ENCODE measurements around the gene LMBR1.

Gene LMBR1

DNA sequence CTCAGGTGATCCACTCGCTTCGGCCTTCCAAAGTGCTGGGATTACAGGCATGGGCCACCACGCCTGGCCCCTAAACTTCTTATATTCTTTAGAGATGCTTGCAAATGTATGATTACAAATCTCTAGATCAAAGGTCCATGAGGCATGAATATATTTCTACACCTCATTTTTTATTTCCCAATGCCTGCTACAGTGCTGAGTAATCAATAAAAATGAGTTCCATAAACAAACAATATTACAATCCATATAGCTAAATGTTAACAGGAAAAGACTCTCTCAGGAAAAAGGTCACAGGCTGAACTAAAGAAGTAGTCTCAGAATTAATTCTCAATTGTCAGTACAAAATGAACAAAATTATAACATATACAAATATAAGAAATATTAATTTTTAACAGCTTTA, 90.8 kb downstream of the LMBR1 start:
- no peak for DNase-seq (ENCODE audit: low read depth in 2 of 2)

DNA sequence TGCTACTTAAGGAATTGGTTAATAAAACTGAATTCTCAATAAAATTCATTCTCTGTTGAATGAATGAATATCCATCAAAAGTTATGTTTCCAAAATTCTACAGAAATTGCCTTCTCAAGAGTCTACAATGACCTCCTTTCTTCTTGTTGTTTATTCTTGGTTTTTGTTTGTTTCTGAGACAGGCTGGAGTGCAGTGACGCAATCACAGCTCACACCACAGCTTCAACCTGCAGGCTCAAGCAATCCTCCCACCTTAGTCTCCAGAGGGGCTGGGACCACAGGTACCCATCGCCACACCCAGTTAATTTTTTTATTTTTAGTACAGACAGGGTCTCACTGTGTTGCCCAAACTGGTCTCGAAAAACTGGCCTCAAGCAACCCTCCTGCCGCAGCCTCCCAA, 97.6 kb downstream of the LMBR1 start:
- no peak for DNase-seq (ENCODE audit: low read depth in 2 of 2)

DNA sequence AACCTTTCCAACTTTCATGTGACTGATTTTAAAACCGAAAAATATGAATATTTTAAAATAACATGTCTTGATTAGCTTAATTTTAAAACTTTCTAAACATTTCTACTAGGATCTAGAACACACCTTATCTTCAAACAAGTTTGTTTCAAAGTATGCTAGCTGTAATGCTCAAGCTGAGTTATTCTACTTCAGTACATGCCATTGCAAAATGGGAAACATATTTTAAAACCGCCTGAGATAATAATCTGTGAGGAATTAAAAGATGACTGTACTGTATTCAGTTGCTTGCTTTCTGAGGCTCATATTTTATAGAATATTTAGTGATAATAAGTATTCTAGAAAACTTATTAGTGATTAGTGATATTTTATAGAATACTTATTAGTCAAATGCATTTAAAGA, 99.6 kb downstream of the LMBR1 start:
- no peak for DNase-seq (ENCODE audit: low read depth in 2 of 2)

DNA sequence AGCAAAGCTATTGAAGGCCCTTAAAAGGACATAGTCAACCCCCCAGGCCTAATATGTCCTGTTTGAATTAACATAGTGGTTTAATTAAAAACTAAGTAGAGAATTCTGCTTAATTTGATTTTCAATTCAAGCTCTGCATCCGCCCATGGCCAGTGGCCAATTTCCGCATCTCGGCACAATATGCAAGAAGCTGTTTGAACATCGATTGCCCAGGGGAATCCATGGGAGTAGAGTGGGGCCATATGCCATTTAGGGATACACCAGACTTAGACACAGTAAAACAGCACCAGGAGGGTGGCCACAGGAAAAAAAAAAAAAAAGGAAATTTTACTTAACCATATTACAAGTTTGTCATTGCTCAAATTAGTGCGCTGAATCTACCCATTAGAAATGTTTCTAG, 100.4 kb downstream of the LMBR1 start:
- DNase-seq (ENCODE audit: low read depth in 2 of 2) = no peak

DNA sequence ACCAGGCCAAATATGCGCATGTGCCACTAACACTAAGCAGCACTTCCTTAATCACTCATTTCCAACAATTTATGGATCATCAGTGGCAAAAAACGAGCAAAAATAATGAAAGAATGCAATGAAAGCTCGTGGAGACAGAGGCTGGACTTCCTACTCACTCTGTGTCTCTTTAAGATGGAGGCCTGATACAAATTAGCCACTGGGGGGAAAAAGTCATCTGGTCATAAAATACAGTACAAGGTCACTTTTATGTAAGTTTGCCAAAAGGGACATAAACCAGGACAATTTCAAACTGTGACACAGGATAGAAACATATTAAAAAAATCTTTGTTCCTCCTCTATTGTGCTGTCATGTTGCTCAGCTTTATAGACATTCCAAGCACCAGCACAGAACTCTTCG, 101.7 kb downstream of the LMBR1 start:
- no peak for DNase-seq (ENCODE audit: low read depth in 2 of 2)

DNA sequence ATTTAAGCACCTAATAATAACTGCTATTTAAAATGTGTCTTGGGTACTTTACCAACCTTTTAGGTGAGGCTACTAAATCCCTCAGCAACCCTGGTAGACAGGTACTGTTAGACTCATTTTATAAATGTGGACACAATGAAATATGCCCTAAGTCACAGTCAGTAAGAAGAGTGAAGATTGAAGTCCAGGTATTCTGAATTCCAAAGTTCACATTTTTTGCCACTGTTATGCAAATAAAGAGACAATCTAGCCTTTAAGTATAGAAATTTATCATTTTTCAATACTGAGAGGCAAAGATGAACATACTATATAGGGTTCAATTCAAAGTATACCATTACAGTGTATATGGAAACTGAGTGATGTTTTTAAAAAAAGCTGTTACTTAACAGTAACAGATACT, 102.7 kb downstream of the LMBR1 start:
- no peak for DNase-seq (ENCODE audit: low read depth in 2 of 2)

DNA sequence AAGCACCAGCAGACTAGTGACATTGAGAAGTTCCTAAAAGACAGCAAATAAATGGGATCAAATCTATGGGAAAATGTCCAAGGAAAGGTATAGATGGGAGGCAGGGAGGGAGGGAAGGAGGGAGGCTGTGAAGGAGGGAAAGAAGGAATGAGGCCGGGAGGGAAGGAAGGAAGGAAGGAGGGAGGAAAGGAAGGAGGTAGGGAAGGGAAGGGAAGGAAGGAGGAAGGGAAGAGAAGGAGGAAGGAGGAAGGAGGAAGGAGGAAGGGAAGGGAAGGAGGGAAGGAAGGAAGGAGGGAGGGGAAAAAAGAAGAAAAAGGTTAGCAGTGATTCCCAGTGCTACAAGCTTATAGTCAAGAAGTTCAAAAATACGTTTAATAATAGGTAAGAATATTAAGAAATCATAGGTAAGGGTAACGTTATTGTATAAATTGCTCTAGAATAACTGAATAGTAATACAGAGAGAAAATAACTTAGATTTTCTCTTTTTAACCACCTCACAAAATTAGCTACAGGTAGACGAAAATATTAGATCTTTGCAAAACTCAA, 106.9 kb downstream of the LMBR1 start:
- DNase-seq (ENCODE audit: low read depth in 2 of 2) = no peak

DNA sequence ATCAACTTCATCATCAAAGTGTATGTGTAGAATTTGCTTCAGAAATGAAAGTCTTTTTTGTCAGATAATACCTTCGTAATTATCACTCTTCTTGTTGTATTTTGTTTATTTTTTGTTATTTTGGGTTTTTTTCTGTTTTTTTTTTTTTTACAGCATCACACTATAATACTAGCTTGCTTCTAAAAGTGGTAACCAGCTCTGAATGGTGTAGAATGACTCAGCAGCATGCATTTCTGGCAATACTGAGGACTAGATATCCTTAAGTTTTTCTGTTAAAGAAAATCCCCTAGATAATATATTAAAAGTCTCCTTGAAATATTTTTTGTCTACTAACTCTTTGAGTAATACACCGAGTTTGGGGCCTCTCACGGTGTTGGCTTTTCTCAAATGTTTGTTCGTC, 109.1 kb downstream of the LMBR1 start:
- no peak for DNase-seq (ENCODE audit: low read depth in 2 of 2)

DNA sequence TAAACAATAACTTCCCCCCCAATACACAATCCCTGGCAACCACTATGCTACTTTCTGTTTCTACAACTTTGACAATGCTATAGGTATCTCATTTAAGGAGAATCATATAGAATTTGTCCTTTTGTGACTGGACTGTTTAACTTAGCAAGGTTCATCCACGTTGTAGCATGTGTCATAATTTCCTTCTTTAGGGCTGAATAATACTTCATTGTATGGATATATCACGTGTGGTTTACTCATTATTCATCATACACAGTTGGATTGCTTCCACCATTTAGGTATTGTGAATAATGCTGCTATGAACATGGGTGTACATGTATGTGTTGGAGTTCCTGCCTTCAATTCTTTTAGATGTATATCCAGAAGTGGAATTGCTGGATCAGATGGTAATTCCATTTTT, 111.0 kb downstream of the LMBR1 start:
- no peak for DNase-seq (ENCODE audit: low read depth in 2 of 2)

DNA sequence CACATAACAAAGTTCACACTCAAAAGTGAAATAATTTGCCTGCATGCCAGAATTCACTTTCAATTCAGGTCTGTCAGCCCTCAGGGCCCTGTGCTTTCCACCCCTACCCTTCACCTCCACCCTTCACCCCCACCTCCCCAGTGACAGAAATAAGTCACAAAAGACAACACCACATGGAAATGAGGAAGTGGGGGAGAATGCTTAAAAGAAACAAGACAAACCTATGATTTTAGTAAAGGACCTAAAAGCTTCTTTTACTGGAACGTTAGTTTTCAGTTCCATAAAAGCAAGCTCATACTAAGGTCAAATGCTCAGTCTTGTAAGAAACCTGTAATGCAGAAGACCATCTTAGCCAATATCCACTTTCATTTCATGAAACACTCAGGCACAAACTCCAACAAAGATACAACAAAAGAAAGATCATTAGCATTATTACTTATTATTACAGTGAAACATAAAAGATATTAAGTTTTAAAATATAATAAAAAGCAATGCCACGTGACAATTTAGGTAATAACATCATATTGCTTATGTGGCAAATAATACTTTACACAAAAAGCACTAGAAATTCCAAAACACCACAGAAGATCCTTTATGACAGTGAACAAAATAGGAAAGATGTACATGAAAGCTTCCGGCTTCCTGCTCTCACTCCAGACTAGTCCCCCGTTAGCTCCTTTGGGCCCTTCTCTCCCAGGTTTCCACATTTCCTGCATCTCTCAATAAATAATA, 112.1 kb downstream of the LMBR1 start:
- DNase-seq (ENCODE audit: low read depth in 2 of 2) = no peak

DNA sequence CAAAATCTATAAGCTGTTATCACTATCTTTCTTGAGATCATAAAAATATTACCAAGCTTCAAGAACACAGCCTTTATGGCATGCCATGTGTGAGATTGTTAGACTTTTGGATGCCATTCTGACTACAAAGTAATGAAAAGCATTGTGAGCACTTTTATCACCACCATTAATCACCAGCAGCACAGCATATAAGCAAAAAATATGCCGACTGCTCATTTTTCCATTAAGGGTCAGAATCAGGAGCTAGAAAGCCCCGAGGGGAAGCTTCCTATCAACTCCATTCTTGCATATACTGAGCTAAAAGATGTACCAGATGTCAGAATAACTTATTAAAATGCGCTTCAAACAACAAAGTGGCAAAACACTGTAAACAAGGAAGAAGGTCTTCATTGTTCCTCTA, 114.3 kb downstream of the LMBR1 start:
- DNase-seq (ENCODE audit: low read depth in 2 of 2) = no peak

DNA sequence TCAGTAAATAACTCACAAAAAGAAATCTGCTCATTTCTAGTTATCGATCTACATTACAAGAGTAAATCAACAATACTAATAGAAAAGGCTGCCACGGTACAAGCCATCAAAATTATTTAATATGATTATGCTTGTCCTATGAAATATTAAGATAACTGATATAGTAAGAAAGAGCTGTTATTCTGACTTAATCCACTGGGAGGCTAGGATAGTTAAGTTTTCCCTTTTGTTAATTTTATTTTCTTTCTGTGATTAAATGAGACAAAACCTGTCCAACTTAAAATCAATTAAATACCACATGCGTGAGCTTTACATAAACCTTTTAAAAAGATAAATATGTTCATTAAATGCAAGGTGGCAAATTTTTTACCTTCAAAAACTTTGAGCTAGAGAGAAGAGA, 114.8 kb downstream of the LMBR1 start:
- DNase-seq (ENCODE audit: low read depth in 2 of 2) = no peak

DNA sequence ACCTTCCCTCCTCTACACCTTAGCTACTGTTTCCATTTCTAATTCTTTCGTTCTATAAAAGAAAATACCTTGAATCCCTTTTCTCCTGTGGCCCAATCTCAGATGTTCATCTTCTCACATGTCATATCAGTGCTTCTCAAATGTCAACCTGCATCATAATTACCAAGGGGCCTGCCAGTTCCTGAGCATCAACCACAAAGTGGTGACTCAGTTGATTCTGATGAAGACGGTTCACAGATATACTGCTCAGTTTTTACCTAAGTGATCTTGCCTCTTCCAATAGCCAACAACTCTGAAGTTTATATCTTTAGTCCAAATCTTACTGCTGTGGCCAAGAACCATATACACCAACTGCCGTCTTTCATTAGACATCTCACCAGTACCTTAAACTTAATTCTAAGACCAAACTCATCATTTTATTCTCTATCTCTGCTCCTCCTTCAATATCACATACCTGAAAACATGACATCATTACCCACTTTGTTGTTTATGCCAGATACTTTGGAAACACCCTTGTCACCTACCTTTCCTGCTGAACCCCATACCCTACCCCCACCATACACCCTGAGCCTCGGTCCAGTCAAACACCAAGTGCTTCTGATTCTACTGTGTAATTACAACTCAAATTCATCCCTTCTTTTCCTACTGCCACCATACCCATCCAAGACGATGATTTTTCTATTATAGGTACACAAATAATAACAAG, 115.5 kb downstream of the LMBR1 start:
- peak; percentile 28 to 32 for DNase-seq (ENCODE audit: low read depth in 2 of 2)

DNA sequence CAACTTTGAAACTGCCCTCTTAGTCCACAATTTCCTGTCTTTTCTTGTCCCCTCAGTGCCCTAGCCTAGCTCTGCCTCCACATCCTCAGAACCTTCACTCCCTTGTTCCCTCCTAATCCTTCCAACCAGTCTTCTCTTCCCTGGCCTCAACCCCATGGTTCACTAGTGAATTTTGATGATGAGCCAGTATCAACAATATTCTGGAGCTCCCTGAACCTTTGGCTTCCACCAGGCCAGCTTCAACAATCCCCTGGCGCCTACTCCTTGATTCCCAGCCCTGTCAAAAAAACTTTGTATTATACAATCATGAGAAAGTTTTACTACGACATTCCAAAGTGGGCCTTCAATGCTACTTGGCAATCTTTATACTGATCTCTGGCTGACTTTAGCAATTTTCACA, 116.5 kb downstream of the LMBR1 start:
- no peak for DNase-seq (ENCODE audit: low read depth in 2 of 2)

DNA sequence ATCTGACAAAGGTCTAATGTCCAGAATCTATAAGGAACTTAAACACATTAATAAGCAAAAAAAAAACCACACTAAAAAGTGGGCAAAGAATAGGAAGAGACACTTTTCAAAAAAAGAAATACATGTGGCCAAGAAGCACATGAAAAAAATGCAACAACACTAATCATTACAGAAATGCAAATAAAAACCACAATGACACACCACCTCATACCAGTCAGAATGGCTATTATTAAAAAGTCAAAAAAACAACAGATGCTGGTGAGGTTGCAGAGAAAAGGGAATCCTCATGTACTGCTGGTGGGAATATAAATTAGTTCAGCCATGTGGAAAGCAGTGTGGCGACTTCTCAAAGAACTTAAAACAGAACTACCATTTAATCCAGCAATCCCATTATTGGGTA, 119.0 kb downstream of the LMBR1 start:
- DNase-seq (ENCODE audit: low read depth in 2 of 2) = no peak

DNA sequence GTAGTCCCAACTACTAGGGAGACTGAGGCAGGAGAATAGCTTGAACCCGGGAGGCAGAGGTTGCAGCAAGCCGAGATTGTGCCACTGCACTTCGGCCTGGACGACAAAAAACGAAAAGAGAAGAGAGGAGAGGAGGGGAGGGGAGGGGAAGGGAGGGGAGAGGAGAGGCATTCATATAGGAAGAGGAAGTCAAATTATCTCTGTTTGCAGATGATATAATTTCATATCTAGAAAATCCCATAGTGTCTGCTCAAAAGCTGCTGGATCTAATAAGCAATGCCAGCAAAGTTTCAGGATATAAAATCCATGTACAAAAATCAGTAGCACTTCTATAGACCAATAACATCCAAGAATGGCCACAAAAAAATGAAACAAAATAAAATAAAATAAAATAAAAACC, 120.3 kb downstream of the LMBR1 start:
- DNase-seq (ENCODE audit: low read depth in 2 of 2) = no peak

DNA sequence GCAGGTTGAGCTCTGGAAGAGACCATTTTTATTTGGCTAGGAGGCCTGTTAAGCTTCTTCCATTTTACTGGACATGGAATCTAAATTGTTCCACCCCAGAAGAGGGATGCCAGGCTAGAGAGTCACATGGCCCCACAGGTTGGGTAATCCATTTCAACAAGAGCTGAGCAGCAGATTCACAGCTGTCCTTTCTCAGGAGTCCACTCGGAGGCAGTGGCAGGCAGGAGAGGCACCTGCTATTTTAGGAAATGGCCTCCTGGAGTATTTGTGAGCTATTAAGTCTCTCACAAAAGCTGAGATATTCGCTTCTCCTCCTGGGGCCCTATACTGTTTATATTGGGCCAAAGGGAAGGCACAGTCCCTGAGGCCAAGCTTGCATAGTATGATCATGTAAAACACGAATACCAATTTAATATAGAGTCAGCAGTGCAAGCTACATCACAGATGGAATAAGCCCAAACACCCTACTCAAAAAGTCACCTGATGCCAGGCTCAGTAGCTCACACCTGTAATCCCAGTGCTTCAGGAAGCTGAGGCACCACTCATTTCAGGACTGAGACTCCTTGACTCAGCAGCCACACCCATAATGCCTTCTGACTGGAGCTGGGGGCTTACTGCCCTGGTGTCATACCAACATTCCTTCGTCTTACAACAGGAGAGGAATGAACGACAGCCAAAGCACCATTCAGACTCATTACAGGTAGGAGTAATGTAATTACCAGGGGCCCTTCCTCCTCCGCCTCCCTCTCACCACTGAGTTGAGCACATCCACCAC, 124.1 kb downstream of the LMBR1 start:
- DNase-seq (ENCODE audit: low read depth in 2 of 2) = peak in 1 of 2 donors; percentile 26

DNA sequence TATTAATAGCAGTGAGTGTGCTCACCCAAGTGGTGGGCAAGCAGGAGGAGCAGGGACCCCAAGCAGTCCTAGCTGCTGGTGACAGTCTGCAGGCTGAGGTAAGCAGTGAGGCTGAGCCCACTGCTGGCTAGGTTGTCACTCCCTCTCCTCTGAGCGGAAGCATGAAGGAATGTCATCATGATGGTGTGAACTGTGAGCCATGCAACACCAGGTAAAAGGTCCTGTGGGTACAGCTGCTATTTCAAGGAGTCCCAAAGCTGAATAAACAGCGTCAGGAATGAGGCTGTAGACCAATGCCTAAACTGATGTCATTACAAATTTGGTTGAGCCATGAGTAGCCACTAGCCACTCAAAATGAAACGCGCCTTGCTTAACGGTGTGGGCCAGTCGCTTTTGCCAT, 126.3 kb downstream of the LMBR1 start:
- no peak for DNase-seq (ENCODE audit: low read depth in 2 of 2)

DNA sequence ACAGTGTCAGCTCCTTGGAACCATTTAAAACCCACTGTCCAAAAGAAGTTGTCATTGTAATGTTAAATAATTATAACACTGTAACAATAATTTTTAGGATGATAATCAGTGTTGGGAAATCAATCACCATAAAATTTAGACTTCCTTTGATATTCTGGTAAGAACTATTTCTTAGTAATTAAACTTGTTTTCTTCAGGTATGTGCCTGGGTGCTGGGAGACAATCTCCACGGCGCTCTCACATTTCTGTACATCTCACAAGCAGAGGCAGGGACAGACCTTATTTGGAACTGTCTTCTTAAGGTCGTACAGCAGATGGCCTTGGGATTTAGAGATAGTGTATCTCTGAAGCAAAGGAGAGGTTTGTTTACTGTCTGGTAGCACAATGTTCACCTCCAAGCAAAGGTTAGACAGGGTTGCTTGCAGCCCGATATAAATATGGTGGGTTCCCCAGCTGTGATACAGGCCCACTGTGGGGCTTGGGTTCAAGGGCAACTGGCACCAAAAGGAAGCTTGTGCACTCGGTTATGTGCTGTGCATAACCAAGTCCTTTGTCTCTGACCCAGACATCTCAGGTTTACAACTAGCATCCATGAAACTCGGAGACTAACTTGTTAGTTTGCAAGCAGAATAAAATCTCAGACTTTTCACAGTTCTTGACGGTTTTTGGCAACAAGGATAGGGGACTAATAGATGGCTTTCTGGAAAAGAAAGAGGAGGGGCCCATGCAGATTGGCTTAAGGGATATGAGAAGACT, 126.9 kb downstream of the LMBR1 start:
- no peak for DNase-seq (ENCODE audit: low read depth in 2 of 2)

DNA sequence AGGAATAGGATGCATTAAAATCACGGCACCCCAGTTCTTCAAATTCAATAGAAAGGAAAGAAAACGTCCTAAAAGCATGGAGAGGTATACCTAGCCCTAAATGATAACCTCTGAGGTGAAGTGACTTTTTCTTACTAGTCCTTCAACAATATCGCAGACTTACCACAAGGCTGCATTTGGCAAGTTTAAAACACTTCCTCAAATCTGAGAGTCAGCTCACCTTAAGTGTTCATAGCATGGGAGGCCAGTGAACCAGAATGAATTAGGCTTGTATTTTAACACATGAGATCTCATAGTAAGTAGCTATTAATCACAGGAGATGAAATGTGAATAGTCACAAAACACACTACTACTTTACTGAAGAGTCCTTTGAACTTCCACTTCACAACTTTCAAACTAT, 128.2 kb downstream of the LMBR1 start:
- DNase-seq (ENCODE audit: low read depth in 2 of 2) = no peak

DNA sequence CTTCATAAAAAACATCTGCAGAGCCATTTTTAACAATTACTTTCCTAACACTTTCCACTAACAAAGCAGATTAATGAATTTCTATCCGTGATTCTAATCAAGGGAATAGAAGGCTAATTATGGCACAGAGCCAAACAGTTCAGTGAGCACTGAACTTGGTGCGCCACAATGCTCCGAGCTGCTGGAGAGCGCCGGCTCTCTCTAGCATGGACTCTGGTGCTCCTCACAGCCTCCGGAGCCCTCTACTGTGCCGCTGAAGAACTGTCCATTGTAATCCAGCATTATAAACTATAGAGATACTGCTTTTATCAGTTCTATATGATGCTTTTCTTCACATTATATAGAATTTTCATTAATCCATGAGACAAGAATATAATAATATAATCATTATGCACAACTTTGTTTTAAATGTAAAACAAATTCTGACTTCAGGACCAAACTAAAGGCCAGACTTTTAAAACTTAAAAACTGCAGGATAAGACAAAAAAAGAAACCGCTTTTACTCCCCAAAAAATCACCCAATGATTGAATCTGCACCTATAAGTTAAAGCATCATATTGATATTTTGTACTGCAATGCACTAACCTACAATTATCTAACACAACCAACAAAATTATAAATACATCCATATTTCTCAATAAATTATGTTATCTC, 128.8 kb downstream of the LMBR1 start:
- DNase-seq (ENCODE audit: low read depth in 2 of 2) = no peak
